Activated CD8-positive, alpha-beta T cell treated with anti-CD3 and anti-CD28 coated beads for 36 hours (primary cell): Measurements from ENCODE around the gene GZF1. TPM values are rescaled to one million over a fixed set of nuclear protein-coding genes. Genes with fewer than 3 reads are reported as not detected.

Experiments
- ATAC-seq: fragments of 200-7000 bp; cut with Tn5 transposase; one replicate; pipeline ENCODE4 v1.10.0; 2021; ENCODE audit warnings: mild to moderate bottlenecking, moderate library complexity
- CTCF ChIA-PET: fragments of 350-600 bp; sonication (Branson Sonifier 250); formaldehyde crosslinking; loops from one replicate; lab custom pipeline; 2021; ENCODE audit warnings: antibody characterized with exemption; lab: Charles Lee
- POLR2A ChIA-PET: fragments of 350-600 bp; sonication (Branson Sonifier 250); formaldehyde crosslinking; loops from one replicate; lab custom pipeline; 2021; ENCODE audit warnings: antibody characterized with exemption; lab: Charles Lee
- DNase-seq: peaks from one replicate; pipeline ENCODE4 v3.0.0-alpha.2; 2020
- H3K27ac Mint-ChIP-seq: one replicate; pipeline ENCODE4 v1.8.0; 2021; ENCODE audit warnings: mild to moderate bottlenecking, mixed read lengths
- H3K27me3 Mint-ChIP-seq: one replicate; pipeline ENCODE4 v1.8.0; 2021; ENCODE audit warnings: mixed read lengths
- H3K36me3 Mint-ChIP-seq: one replicate; pipeline ENCODE4 v1.8.0; 2021; ENCODE audit warnings: low read depth, mixed read lengths
- H3K4me1 Mint-ChIP-seq: one replicate; pipeline ENCODE4 v1.8.0; 2021; ENCODE audit warnings: low read depth, mixed read lengths
- H3K4me3 Mint-ChIP-seq: one replicate; pipeline ENCODE4 v1.8.0; 2021; ENCODE audit warnings: mild to moderate bottlenecking, moderate library complexity, mixed read lengths
- H3K9me3 Mint-ChIP-seq: one replicate; pipeline ENCODE4 v1.8.0; 2021; ENCODE audit warnings: mixed read lengths
- CTCF ChIP-seq: fragments of 200-600 bp; IDR thresholded peaks from one replicate; pipeline ENCODE4 v1.8.0; 2022; ENCODE audit warnings: antibody characterized with exemption, mild to moderate bottlenecking
- intact Hi-C: fragments of 100-400 bp; cut with micrococcal nuclease; formaldehyde crosslinking; loops from one replicate; pipeline ENCODE4 v1.10.0; 2022
- total RNA-seq, 2 experiments: library from RNA; stranded (reverse); gene quantifications; one replicate each; pipeline ENCODE4 v1.2.3, GENCODE V29; 2021

GZF1 gene
- total RNA-seq, 2 experiments from 2014 or later = 11.8 to 13.7 TPM

GRCh38 chr20:23357767-23358562 lies 4.0 kb upstream of the GZF1 start:
- Mint-ChIP-seq H3K27me3 (no peaks in the 10 kb centered on the region), H3K4me3 (peak overlapping the region; percentile 92), H3K4me1 (peaks cover 33% of the 10 kb centered on the region), H3K9me3 (no peaks in the 10 kb centered on the region), H3K27ac (peak overlapping the region; percentile 95), H3K36me3 (peaks cover 14% of the 10 kb centered on the region)
- no peak for TF ChIP-seq CTCF
- CTCF ChIA-PET = interaction anchor here (0.9 to 1.8 kb wide), 3 partner anchors 8 to 65 kb away, joined by 3 to 7 read pairs (median 6); partner anchors contain the start of genes NAPB and NXT1
- ATAC-seq = peak; percentile 85
- DNase-seq = peak; percentile 100
- intact Hi-C loops = no loop called here
- POLR2A ChIA-PET = interaction anchor here (1.0 to 4.6 kb wide), 4 partner anchors 7 to 64 kb away, joined by 3 to 43 read pairs (median 4); partner anchors contain the start of genes NAPB and NXT1

GRCh38 chr20:23358563-23358906 lies 3.4 kb upstream of the GZF1 start:
- ATAC-seq = no peak
- Mint-ChIP-seq H3K36me3 (peaks cover 12% of the 10 kb centered on the region), H3K27me3 (no peaks in the 10 kb centered on the region), H3K27ac (peak overlapping the region; percentile 85), H3K4me1 (peaks cover 35% of the 10 kb centered on the region), H3K4me3 (peak overlapping the region; percentile 68), H3K9me3 (no peaks in the 10 kb centered on the region)
- no peak for TF ChIP-seq CTCF
- no peak for DNase-seq
- CTCF ChIA-PET = interaction anchor here (0.9 to 1.9 kb wide), 4 partner anchors 8 to 248 kb away, joined by 3 to 7 read pairs (median 5); partner anchors contain the start of genes NAPB and NXT1
- POLR2A ChIA-PET = interaction anchor here (1.5 to 4.6 kb wide), 2 partner anchors 8 to 63 kb away, joined by 6 to 43 read pairs; partner anchors contain the start of genes NAPB and NXT1
- intact Hi-C loops = no loop called here

- ChIA-PET POLR2A (interaction anchor here (1.5 to 4.6 kb wide), 2 partner anchors 8 to 63 kb away, joined by 6 to 43 read pairs; partner anchors contain the start of genes NAPB and NXT1), CTCF (interaction anchor here (0.9 to 1.9 kb wide), 3 partner anchors 9 to 248 kb away, joined by 3 to 7 read pairs (median 4); partner anchors contain the start of gene NXT1)
- no peaks in the 10 kb centered on the region for H3K27me3 Mint-ChIP-seq
- ATAC-seq (no peak), DNase-seq (no peak)
- no peak for TF ChIP-seq CTCF
- peaks cover 37% of the 10 kb centered on the region for H3K4me1 Mint-ChIP-seq
- H3K4me3 Mint-ChIP-seq = peak overlapping the region; percentile 68
- intact Hi-C loops = no loop called here
- H3K9me3 Mint-ChIP-seq = no peaks in the 10 kb centered on the region
- peaks cover 7% of the 10 kb centered on the region for H3K36me3 Mint-ChIP-seq
- peak overlapping the region; percentile 85 for H3K27ac Mint-ChIP-seq
These were observed 2.9 kb upstream of the GZF1 start for GRCh38 chr20:23358923-23359593.

GRCh38 chr20:23360531-23360930 lies 1.5 kb upstream of the GZF1 start:
- peak overlapping the region; percentile 78 for H3K4me3 Mint-ChIP-seq
- ATAC-seq = no peak
- peaks cover 47% of the 10 kb centered on the region for H3K4me1 Mint-ChIP-seq
- ChIA-PET POLR2A (interaction anchor here (4.6 kb wide), 1 partner anchor 10 kb away, joined by 43 read pairs; the partner anchor contains the start of gene NXT1), CTCF (interaction anchor here (1.5 to 1.9 kb wide), 2 partner anchors 11 to 246 kb away, joined by 4 to 6 read pairs; no protein-coding TSS in a partner anchor)
- H3K27ac Mint-ChIP-seq = peak overlapping the region; percentile 94
- intact Hi-C loops = loop anchor here (5.0 to 10.0 kb wide), 2 partner anchors 62 to 244 kb away; partner anchors contain the start of genes CST9 and NAPB
- no peak for DNase-seq
- H3K27me3 Mint-ChIP-seq = no peaks in the 10 kb centered on the region
- no peaks in the 10 kb centered on the region for H3K9me3 Mint-ChIP-seq
- no peak for TF ChIP-seq CTCF
- peaks cover 17% of the 10 kb centered on the region for H3K36me3 Mint-ChIP-seq
